Measurements from ENCODE around the gene MMP14. TPM values are rescaled to one million over a fixed set of nuclear protein-coding genes. Genes with fewer than 3 reads are reported as not detected.

Gene MMP14
- total and polyA plus RNA-seq, 2 of the 13 experiments (the other 11 are each of a cell fraction or from before 2014, with no cell fraction given), result 5.2 to 9.8 TPM

- TF ChIP-seq, protein P1, sequence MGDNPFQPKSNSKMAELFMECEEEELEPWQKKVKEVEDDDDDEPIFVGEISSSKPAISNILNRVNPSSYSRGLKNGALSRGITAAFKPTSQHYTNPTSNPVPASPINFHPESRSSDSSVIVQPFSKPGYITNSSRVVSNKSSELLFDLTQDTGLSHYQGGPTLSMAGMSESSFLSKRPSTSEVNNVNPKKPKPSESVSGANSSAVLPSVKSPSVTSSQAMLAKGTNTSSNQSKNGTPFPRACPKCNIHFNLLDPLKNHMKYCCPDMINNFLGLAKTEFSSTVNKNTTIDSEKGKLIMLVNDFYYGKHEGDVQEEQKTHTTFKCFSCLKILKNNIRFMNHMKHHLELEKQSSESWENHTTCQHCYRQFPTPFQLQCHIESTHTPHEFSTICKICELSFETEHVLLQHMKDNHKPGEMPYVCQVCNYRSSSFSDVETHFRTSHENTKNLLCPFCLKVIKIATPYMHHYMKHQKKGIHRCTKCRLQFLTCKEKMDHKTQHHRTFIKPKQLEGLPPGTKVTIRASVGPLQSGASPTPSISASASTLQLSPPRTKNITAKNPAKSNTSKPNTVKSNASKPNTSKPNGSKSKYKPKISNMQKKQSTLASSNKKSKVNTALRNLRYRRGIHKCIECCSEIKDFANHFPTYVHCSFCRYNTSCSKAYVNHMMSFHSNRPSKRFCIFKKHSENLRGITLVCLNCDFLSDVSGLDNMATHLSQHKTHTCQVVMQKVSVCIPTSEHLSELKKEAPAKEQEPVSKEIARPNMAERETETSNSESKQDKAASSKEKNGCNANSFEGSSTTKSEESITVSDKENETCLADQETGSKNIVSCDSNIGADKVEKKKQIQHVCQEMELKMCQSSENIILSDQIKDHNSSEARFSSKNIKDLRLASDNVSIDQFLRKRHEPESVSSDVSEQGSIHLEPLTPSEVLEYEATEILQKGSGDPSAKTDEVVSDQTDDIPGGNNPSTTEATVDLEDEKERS (CRISPR knock-in tag; IDR thresholded peaks at IDR 0.05), result peak; percentile 65
- TF ChIP-seq ZNF101 (CRISPR knock-in tag; IDR thresholded peaks at IDR 0.05; ENCODE audit: borderline replicate concordance, low read depth) (peak; percentile 97), TARDBP (CRISPR knock-in tag; IDR thresholded peaks at IDR 0.05) (peak; percentile 20; the same call in 1 of the 2 replicates), TMF1 (CRISPR knock-in tag; IDR thresholded peaks at IDR 0.05; ENCODE audit: low read depth) (no peak), ZSCAN9 (CRISPR knock-in tag; IDR thresholded peaks at IDR 0.05; ENCODE audit: borderline replicate concordance) (peak; percentile 82; the same call in 1 of the 2 replicates), STAT5B (CRISPR knock-in tag; IDR thresholded peaks at IDR 0.05) (peak; percentile 86; the same call in 1 of the 2 replicates), PLRG1 (conservative IDR thresholded peaks at IDR 0.05) (no peak), ZNF343 (CRISPR knock-in tag; IDR thresholded peaks at IDR 0.05) (peak; percentile 93; the same call in 1 of the 2 replicates), PHF21A (CRISPR knock-in tag; IDR thresholded peaks at IDR 0.05) (peak; percentile 53; the same call in 1 of the 2 replicates), ZNF484 (CRISPR knock-in tag; IDR thresholded peaks at IDR 0.05; ENCODE audit: borderline replicate concordance, low read depth) (0 out of 2 replicates have a peak, but pooled peaks have one; percentile 52), NFKB2 (CRISPR knock-in tag; IDR thresholded peaks at IDR 0.05; ENCODE audit: borderline replicate concordance) (peak; percentile 87), BCL6 (CRISPR knock-in tag; IDR thresholded peaks at IDR 0.05) (peak; percentile 53; the same call in 1 of the 2 replicates), ZNF788 (CRISPR knock-in tag; IDR thresholded peaks at IDR 0.05; ENCODE audit: borderline replicate concordance) (peak; percentile 89), PITX1 (CRISPR knock-in tag; IDR thresholded peaks at IDR 0.05) (peak; percentile 65), REPIN1 (CRISPR knock-in tag; IDR thresholded peaks at IDR 0.05; ENCODE audit: borderline replicate concordance, low read depth) (no peak), ZNF317 (CRISPR knock-in tag; IDR thresholded peaks at IDR 0.05) (peak; percentile 45; the same call in 1 of the 2 replicates), ZNF768 (CRISPR knock-in tag; IDR thresholded peaks at IDR 0.05) (peak; percentile 77; the same call in 1 of the 2 replicates), KDM2A (CRISPR knock-in tag; IDR thresholded peaks at IDR 0.05; ENCODE audit: borderline replicate concordance, low read depth) (peak; percentile 81; the same call in 1 of the 2 replicates), ARID2 (CRISPR knock-in tag; IDR thresholded peaks at IDR 0.05; ENCODE audit: borderline replicate concordance) (no peak), ZNF83 (CRISPR knock-in tag; IDR thresholded peaks at IDR 0.05; ENCODE audit: borderline replicate concordance) (0 out of 2 replicates have a peak, but pooled peaks have one; percentile 80)
- TF ChIP-seq, protein P2, sequence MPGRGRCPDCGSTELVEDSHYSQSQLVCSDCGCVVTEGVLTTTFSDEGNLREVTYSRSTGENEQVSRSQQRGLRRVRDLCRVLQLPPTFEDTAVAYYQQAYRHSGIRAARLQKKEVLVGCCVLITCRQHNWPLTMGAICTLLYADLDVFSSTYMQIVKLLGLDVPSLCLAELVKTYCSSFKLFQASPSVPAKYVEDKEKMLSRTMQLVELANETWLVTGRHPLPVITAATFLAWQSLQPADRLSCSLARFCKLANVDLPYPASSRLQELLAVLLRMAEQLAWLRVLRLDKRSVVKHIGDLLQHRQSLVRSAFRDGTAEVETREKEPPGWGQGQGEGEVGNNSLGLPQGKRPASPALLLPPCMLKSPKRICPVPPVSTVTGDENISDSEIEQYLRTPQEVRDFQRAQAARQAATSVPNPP (CRISPR knock-in tag; IDR thresholded peaks at IDR 0.05), result peak; percentile 50; the same call in 1 of the 2 replicates
- TF ChIP-seq, protein P3, sequence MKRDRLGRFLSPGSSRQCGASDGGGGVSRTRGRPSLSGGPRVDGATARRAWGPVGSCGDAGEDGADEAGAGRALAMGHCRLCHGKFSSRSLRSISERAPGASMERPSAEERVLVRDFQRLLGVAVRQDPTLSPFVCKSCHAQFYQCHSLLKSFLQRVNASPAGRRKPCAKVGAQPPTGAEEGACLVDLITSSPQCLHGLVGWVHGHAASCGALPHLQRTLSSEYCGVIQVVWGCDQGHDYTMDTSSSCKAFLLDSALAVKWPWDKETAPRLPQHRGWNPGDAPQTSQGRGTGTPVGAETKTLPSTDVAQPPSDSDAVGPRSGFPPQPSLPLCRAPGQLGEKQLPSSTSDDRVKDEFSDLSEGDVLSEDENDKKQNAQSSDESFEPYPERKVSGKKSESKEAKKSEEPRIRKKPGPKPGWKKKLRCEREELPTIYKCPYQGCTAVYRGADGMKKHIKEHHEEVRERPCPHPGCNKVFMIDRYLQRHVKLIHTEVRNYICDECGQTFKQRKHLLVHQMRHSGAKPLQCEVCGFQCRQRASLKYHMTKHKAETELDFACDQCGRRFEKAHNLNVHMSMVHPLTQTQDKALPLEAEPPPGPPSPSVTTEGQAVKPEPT (CRISPR knock-in tag; IDR thresholded peaks at IDR 0.05; ENCODE audit: low read depth), result peak; percentile 96
Observed at GRCh38 chr14:22821193-22822015, 15.0 kb upstream of the MMP14 start (continued).
